Transverse colon (tissue), 4 donors: ENCODE measurements around the gene DAB2.

Experiments used
- CTCF ChIP-seq, 5 experiments: fragments of 200-600 bp in 3 of 5; fragments of 450-650 bp in 2 of 5; sonication (generic) in 3 of 5; IDR thresholded peaks; 1 replicate in 2 of 5; 2 replicates in 3 of 5; pipeline ENCODE4 v1.5.1; 2016 to 2017; ENCODE audit warnings: antibody characterized with exemption in 5 of 5, inconsistent platforms in 3 of 5, mild to moderate bottlenecking in 2 of 5, moderate library complexity in 1 of 5
- EP300 ChIP-seq: sonication (generic); formaldehyde crosslinking; IDR thresholded peaks from one replicate; pipeline ENCODE4 v1.6.1; 2017; ENCODE audit warnings: antibody characterized with exemption, low read depth
- POLR2A ChIP-seq: fragments of 450-650 bp; IDR thresholded peaks from one replicate; pipeline ENCODE4 v1.6.1; 2016; ENCODE audit warnings: antibody characterized with exemption, mild to moderate bottlenecking, moderate library complexity
- POLR2AphosphoS5 ChIP-seq, 3 donors: sonication (generic); formaldehyde crosslinking; IDR thresholded peaks; one replicate each; pipeline ENCODE4 v1.6.1; 2016; ENCODE audit warnings: antibody characterized with exemption in 3 of 3

- no peak for TF ChIP-seq CTCF (IDR thresholded peaks at IDR 0.05)
- no peak for TF ChIP-seq POLR2AphosphoS5 (IDR thresholded peaks at IDR 0.05)
- TF ChIP-seq POLR2A, result no peak
- TF ChIP-seq EP300, result no peak
These were observed 1.4 kb downstream of the DAB2 start for GRCh38 chr5:39423331-39423751.
